H1 (cell line): ENCODE measurements around the gene MACROD2. TPM values are rescaled to one million over a fixed set of nuclear protein-coding genes. Genes with fewer than 3 reads are reported as not detected.

Source experiments
- CTCF ChIA-PET: fragments of 300-600 bp; sonication (Branson Sonifier 250); formaldehyde crosslinking; loops from one replicate; lab custom pipeline; 2021; ENCODE audit not compliant: partially characterized antibody; lab: Charles Lee
- POLR2A ChIA-PET: fragments of 300-600 bp; sonication (Branson Sonifier 250); formaldehyde crosslinking; loops from one replicate; lab custom pipeline; 2021; ENCODE audit warnings: inconsistent platforms; ENCODE audit not compliant: partially characterized antibody; lab: Charles Lee
- DNase-seq, 2 experiments: peaks; one replicate each; pipeline versions ENCODE4 v3.0.0 to v3.0.0-alpha.2; 2010 to 2022; ENCODE audit warnings: low spot score in 2 of 2, low read depth in 1 of 2, mixed read lengths in 1 of 2
- FAIRE-seq: peaks from 2 replicates; lab custom pipeline; 2011; peaks lifted over from hg19 to GRCh38; lab: Jason Lieb, UNC
- H2AFZ ChIP-seq: 2 replicates; pipeline ENCODE4 v1.8.1; 2012; ENCODE audit warnings: low read length, inconsistent platforms
- H2AK5ac ChIP-seq: 2 replicates; pipeline ENCODE4 v1.6.1; 2013; ENCODE audit warnings: low read depth, low read length
- H2BK120ac ChIP-seq: replicated peaks from 2 replicates; pipeline ENCODE3; 2013; ENCODE audit warnings: low read depth, low read length, inconsistent platforms
- H2BK12ac ChIP-seq: 2 replicates; pipeline ENCODE4 v1.6.1; 2013; ENCODE audit warnings: low read depth, low read length
- H2BK15ac ChIP-seq: 2 replicates; pipeline ENCODE4 v1.6.1; 2013; ENCODE audit warnings: low read length
- H2BK20ac ChIP-seq: 2 replicates; pipeline ENCODE4 v1.6.1; 2013; ENCODE audit warnings: low read length
- H2BK5ac ChIP-seq: 2 replicates; pipeline ENCODE4 v1.6.1; 2013; ENCODE audit warnings: low read depth, low read length
- H3K14ac ChIP-seq: 2 replicates; pipeline ENCODE4 v1.6.1; 2013; ENCODE audit warnings: inconsistent platforms; ENCODE audit not compliant: insufficient read length
- H3K18ac ChIP-seq: 2 replicates; pipeline ENCODE4 v1.6.1; 2013; ENCODE audit warnings: low read length; ENCODE audit errors: extremely low read depth
- H3K23ac ChIP-seq: 2 replicates; pipeline ENCODE4 v1.6.1; 2013; ENCODE audit warnings: inconsistent platforms; ENCODE audit not compliant: insufficient read length
- H3K23me2 ChIP-seq: 2 replicates; pipeline ENCODE4 v1.6.1; 2013; ENCODE audit warnings: low read depth, low read length
- H3K27ac ChIP-seq: 2 replicates; pipeline ENCODE4 v1.6.1; 2011; ENCODE audit warnings: low read depth, low read length, inconsistent platforms
- H3K27me3 ChIP-seq, 4 experiments: replicated peaks in 1 of 4; 1 replicate in 1 of 4; 2 replicates in 3 of 4; pipeline versions ENCODE4 v1.6.1 to v1.8.1; 2011 to 2013; ENCODE audit warnings: low read length in 3 of 4, mild to moderate bottlenecking in 3 of 4, inconsistent platforms in 2 of 4, mixed read lengths in 2 of 4, moderate library complexity in 1 of 4; ENCODE audit not compliant: control insufficient read depth in 3 of 4, insufficient read depth in 3 of 4; ENCODE audit errors: extremely low read depth in 1 of 4
- H3K36me3 ChIP-seq, 4 experiments: 2 replicates each; pipeline versions ENCODE4 v1.6.1 to v1.8.1; 2011 to 2013; ENCODE audit warnings: mild to moderate bottlenecking in 4 of 4, low read length in 3 of 4, moderate library complexity in 2 of 4, control low read depth in 1 of 4, inconsistent platforms in 1 of 4; ENCODE audit not compliant: insufficient read depth in 4 of 4, control insufficient read depth in 2 of 4
- H3K4ac ChIP-seq: replicated peaks from 2 replicates; pipeline ENCODE3; 2013; ENCODE audit warnings: low read length, low read depth, mixed read lengths, inconsistent platforms; ENCODE audit not compliant: insufficient read length
- H3K4me1 ChIP-seq, 4 experiments: replicated peaks in 1 of 4; 1 replicate in 1 of 4; 2 replicates in 3 of 4; pipeline versions ENCODE4 v1.6.1 to v1.8.1; 2011 to 2013; ENCODE audit warnings: low read length in 3 of 4, inconsistent platforms in 2 of 4, mixed read lengths in 1 of 4; ENCODE audit not compliant: insufficient read depth in 4 of 4, control insufficient read depth in 3 of 4
- H3K4me2 ChIP-seq, 2 experiments: 2 replicates each; pipeline versions ENCODE4 v1.6.1 to v1.8.1; 2011 to 2013; ENCODE audit warnings: low read depth in 2 of 2, low read length in 2 of 2, control low read depth in 1 of 2, inconsistent platforms in 1 of 2, mild to moderate bottlenecking in 1 of 2; ENCODE audit not compliant: insufficient read depth in 1 of 2
- H3K4me3 ChIP-seq, 4 experiments: fragments of 200-600, 300-600 bp in 1 of 4; sonication (generic), shearing (Covaris generic), sonication (Bioruptor Twin) in 1 of 4; 2 replicates each; pipeline versions ENCODE4 v1.5.1 to v1.8.1; 2011 to 2016; ENCODE audit warnings: low read length in 4 of 4, low read depth in 3 of 4, control low read depth in 2 of 4, inconsistent platforms in 2 of 4, mild to moderate bottlenecking in 2 of 4, mixed read lengths in 1 of 4, moderate library complexity in 1 of 4; ENCODE audit not compliant: insufficient read depth in 2 of 4; ENCODE audit errors: extremely low read depth in 1 of 4
- H3K56ac ChIP-seq: replicated peaks from 2 replicates; pipeline ENCODE3; 2013; ENCODE audit warnings: low read depth, mild to moderate bottlenecking, mixed read lengths, low read length, inconsistent platforms; ENCODE audit not compliant: insufficient read length
- H3K79me1 ChIP-seq: 2 replicates; pipeline ENCODE4 v1.6.1; 2013; ENCODE audit warnings: low read depth, low read length, control low read depth
- H3K79me2 ChIP-seq, 2 experiments: 2 replicates each; pipeline versions ENCODE4 v1.6.1 to v1.8.1; 2012 to 2013; ENCODE audit warnings: low read length in 2 of 2, mild to moderate bottlenecking in 2 of 2, inconsistent platforms in 1 of 2; ENCODE audit not compliant: insufficient read depth in 2 of 2, control insufficient read depth in 1 of 2
- H3K9ac ChIP-seq, 4 experiments: replicated peaks in 1 of 4; 1 replicate in 1 of 4; 2 replicates in 3 of 4; pipeline versions ENCODE4 v1.6.1 to v1.8.1; 2011 to 2013; ENCODE audit warnings: low read depth in 3 of 4, low read length in 3 of 4, control low read depth in 2 of 4, mild to moderate bottlenecking in 2 of 4, moderate library complexity in 2 of 4, inconsistent platforms in 1 of 4; ENCODE audit errors: extremely low read depth in 1 of 4
- H3K9me3 ChIP-seq, 2 experiments: 2 replicates each; pipeline versions ENCODE4 v1.6.1 to v1.8.1; 2012 to 2013; ENCODE audit warnings: mild to moderate bottlenecking in 2 of 2, moderate library complexity in 2 of 2, control low read depth in 1 of 2, inconsistent platforms in 1 of 2, low read depth in 1 of 2, low read length in 1 of 2, mixed read lengths in 1 of 2; ENCODE audit not compliant: insufficient read depth in 2 of 2
- H4K20me1 ChIP-seq, 2 experiments: replicated peaks in 1 of 2; 2 replicates each; pipeline versions ENCODE3 to v1.8.1; 2011 to 2013; ENCODE audit warnings: inconsistent platforms in 2 of 2, low read length in 2 of 2, mild to moderate bottlenecking in 1 of 2; ENCODE audit not compliant: insufficient read depth in 2 of 2, control insufficient read depth in 1 of 2
- H4K5ac ChIP-seq: 2 replicates; pipeline ENCODE4 v1.6.1; 2013; ENCODE audit warnings: low read length, low read depth, mixed read lengths, inconsistent platforms; ENCODE audit not compliant: insufficient read length
- H4K8ac ChIP-seq: 2 replicates; pipeline ENCODE4 v1.8.0; 2013; ENCODE audit warnings: mild to moderate bottlenecking, moderate library complexity, low read length, inconsistent platforms; ENCODE audit not compliant: insufficient read depth; ENCODE audit errors: extremely low read depth
- H4K91ac ChIP-seq: replicated peaks from 2 replicates; pipeline ENCODE3; 2013; ENCODE audit warnings: low read length, mixed read lengths, inconsistent platforms; ENCODE audit not compliant: insufficient read length
- EZH2 ChIP-seq: fragments of 200-600 bp; sonication (generic); IDR thresholded peaks from 2 replicates; pipeline ENCODE4 v1.7.1; 2012; ENCODE audit warnings: low read depth, mild to moderate bottlenecking, moderate library complexity, low read length, inconsistent platforms; ENCODE audit not compliant: severe bottlenecking
- GABPA ChIP-seq: IDR thresholded peaks from 2 replicates; pipeline ENCODE4 v1.6.1; 2011; ENCODE audit warnings: mild to moderate bottlenecking, low read length, moderate library complexity, borderline replicate concordance; ENCODE audit not compliant: insufficient read depth
- NRF1 ChIP-seq: IDR thresholded peaks from 2 replicates; pipeline ENCODE4 v1.6.1; 2011; ENCODE audit warnings: mild to moderate bottlenecking, low read depth, low read length, improper control_type of control experiment
- PHF8 ChIP-seq: fragments of 200-600 bp; sonication (generic); conservative IDR thresholded peaks from 2 replicates; pipeline ENCODE4 v1.7.1; 2012; ENCODE audit warnings: low read depth, mild to moderate bottlenecking, inconsistent platforms, low read length, moderate library complexity
- RBBP5 ChIP-seq: IDR thresholded peaks from 2 replicates; pipeline ENCODE4 v1.7.1; 2012; ENCODE audit warnings: low read depth, mild to moderate bottlenecking, inconsistent platforms, low read length, moderate library complexity, borderline replicate concordance
- RFX5 ChIP-seq: IDR thresholded peaks from 2 replicates; pipeline ENCODE4 v1.6.1; 2011; ENCODE audit warnings: low read depth, low read length, improper control_type of control experiment, borderline replicate concordance
- SAP30 ChIP-seq: fragments of 300-600 bp; sonication (generic); IDR thresholded peaks from 2 replicates; pipeline ENCODE4 v1.7.1; 2012; ENCODE audit warnings: low read length, moderate library complexity, mild to moderate bottlenecking, inconsistent platforms; ENCODE audit not compliant: insufficient read depth, insufficient replicate concordance
- SIX5 ChIP-seq: IDR thresholded peaks from 2 replicates; pipeline ENCODE4 v1.6.1; 2011; ENCODE audit warnings: mild to moderate bottlenecking, low read depth, low read length
- SP2 ChIP-seq: IDR thresholded peaks from 2 replicates; pipeline ENCODE4 v1.6.1; 2012; ENCODE audit warnings: mild to moderate bottlenecking, low read length, inconsistent platforms
- SP4 ChIP-seq: IDR thresholded peaks from 2 replicates; pipeline ENCODE4 v1.6.1; 2012; ENCODE audit warnings: low read length, inconsistent platforms
- TAF1 ChIP-seq: IDR thresholded peaks from 2 replicates; pipeline ENCODE4 v1.6.1; 2011; ENCODE audit warnings: mild to moderate bottlenecking, low read depth, low read length
- USF2 ChIP-seq: IDR thresholded peaks from 2 replicates; pipeline ENCODE4 v1.6.1; 2011; ENCODE audit warnings: low read length, improper control_type of control experiment
- ZNF274 ChIP-seq: IDR thresholded peaks from 2 replicates; pipeline ENCODE4 v1.7.0; 2012; ENCODE audit warnings: low read length, borderline replicate concordance; ENCODE audit errors: extremely low read depth
- WGBS, 2 experiments: shearing (Covaris generic) in 1 of 2; methylation state at CpG; one replicate each; pipeline versions ENCODE4 v1.1.6 to v1.1.7; 2013 to 2015; ENCODE audit warnings: low lambda C conversion rate in 2 of 2, mixed read lengths in 2 of 2, inconsistent platforms in 1 of 2, low coverage in 1 of 2, missing lambda C conversion rate in 1 of 2; ENCODE audit not compliant: insufficient replicate concordance in 2 of 2, insufficient coverage in 1 of 2, insufficient read length in 1 of 2; ENCODE audit errors: extremely low coverage in 1 of 2, missing lambda C conversion rate in 1 of 2; 5-methylcytosine and 5-hydroxymethylcytosine counted together
- polyA plus RNA-seq, 7 experiments: library from polyadenylated mRNA; depleted of rRNA in 3 of 7; stranded (reverse) in 5 of 7; unstranded in 2 of 7; fragments of >200 nt in 5 of 7; fragments of 200-250 nt in 2 of 7; gene quantifications; 1 replicate in 5 of 7; 2 replicates in 1 of 7; 4 replicates in 1 of 7; pipeline versions ENCODE4 v1.2.1 to v1.2.3, GENCODE V29; 2011 to 2013; ENCODE audit warnings: missing spikeins in 2 of 7, mixed read lengths in 2 of 7
- total RNA-seq: library from RNA; stranded (reverse); fragmentation: NEBNext Ultra II Directional; extraction: Animal tissue kit (Norgen Biotek cat#: 25700); gene quantifications from 2 replicates; pipeline ENCODE4 v1.2.1, GENCODE V29; 2021

Gene MACROD2
- total and polyA plus RNA-seq, 2 of the 8 experiments (the other 6 are each of a cell fraction or from before 2014, with no cell fraction given) = 0.70 to 3.9 TPM

DNA sequence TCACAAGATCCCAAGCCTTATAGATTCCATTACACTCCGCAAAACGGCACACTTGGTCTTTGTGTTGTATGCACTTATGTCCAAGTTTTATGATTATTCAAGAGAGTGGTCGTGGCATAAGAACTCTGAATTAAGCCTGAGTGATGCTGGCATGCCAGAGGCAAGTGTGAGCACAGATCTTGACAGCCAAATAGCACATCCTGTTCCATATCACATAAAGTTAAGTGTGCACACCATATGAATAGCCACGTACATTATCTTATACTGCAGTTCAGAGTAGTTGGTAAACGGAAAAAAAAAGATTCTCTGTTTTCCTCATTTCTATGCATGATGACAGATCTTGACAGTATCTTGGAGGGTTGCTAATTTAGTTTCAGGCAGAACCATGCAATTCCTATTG is 1069.4 kb downstream of the MACROD2 start:
- Histone ChIP-seq H3K56ac (no peak overlapping the region), H4K5ac (no peak overlapping the region), H3K79me2 (no peaks in the 10 kb centered on the region), H3K36me3 (no peaks in the 10 kb centered on the region), H2BK15ac (no peak overlapping the region), H3K18ac (no peak overlapping the region), H2BK120ac (no peak overlapping the region), H3K4ac (no peak overlapping the region), H3K23ac (no peak overlapping the region), H3K14ac (no peak overlapping the region), H3K27ac (no peak overlapping the region), H3K9ac (no peak overlapping the region), H3K79me1 (no peaks in the 10 kb centered on the region), H3K9me3 (no peaks in the 10 kb centered on the region), H3K4me2 (no peak overlapping the region), H3K23me2 (no peaks in the 10 kb centered on the region), H4K91ac (no peak overlapping the region), H2AFZ (no peak overlapping the region), H3K27me3 (no peaks in the 10 kb centered on the region), H2AK5ac (no peak overlapping the region), H4K8ac (no peak overlapping the region), H4K20me1 (no peaks in the 10 kb centered on the region), H3K4me3 (no peak overlapping the region), H2BK12ac (no peak overlapping the region), H2BK5ac (no peak overlapping the region), H3K4me1 (peaks cover 0 to 2% (median 0%) of the 10 kb centered on the region in 4 experiments; a peak in 1 of 7 replicates), H2BK20ac (no peak overlapping the region)
- CTCF ChIA-PET = interaction anchor here (1.2 to 1.3 kb wide), 2 partner anchors 9 to 172 kb away, joined by 3 to 5 read pairs; no protein-coding TSS in a partner anchor
- DNase-seq (no peak), FAIRE-seq (no peak)
- POLR2A ChIA-PET = no interaction called here
- 84% methylated on average over 5 of the region's 5 CpGs; no CpG with 5 or more reads in 1 of the 2 experiments for whole genome bisulfite sequencing, 2 experiments
- TF ChIP-seq PHF8 (no peak), RFX5 (no peak), SP2 (no peak), SAP30 (no peak), TAF1 (no peak), EZH2 (no peak), GABPA (no peak), ZNF274 (no peak), NRF1 (no peak), USF2 (no peak), SIX5 (no peak), SP4 (no peak), RBBP5 (no peak)
